Activated CD8-positive, alpha-beta memory T cell treated with anti-CD3 and anti-CD28 coated beads for 1 hour (primary cell): ENCODE data around the gene RIC1.

Source experiments
- DNase-seq, 2 donors: peaks; one replicate each; pipeline ENCODE4 v3.0.0-alpha.2; 2020; ENCODE audit warnings: low read depth in 1 of 2; ENCODE audit errors: extremely low read depth in 1 of 2

RIC1 gene

GRCh38 chr9:5820425-5820824 is 191.5 kb downstream of the RIC1 start:
- DNase-seq: no peak

- no peak for DNase-seq
Measured at GRCh38 chr9:5825223-5825622, 196.3 kb downstream of the RIC1 start.
